ENCODE data around the gene ANKRD17. TPM values are rescaled to one million over a fixed set of nuclear protein-coding genes. Genes with fewer than 3 reads are reported as not detected.

Gene ANKRD17
- polyA plus RNA-seq, 1 donor from 2014 or later = 30.4 TPM

DNA sequence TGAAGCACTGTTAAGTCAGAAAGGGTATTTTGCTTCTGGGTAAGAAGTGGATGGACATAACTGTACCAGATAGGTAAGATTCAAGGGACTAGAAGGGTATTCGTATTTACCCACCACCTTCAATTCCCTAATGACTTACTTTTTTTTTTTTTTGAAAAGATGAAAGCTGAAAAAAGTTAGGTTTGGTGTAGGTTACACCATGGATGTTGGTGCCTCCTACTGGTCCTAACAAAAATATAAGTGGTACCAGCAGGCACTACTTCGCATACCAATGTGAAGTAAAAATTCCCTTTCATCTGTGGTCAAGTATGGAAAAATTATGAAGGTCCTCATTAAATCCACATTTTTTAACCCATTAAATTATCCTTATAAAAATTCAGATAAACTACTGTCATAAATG lies 7.2 kb downstream of the ANKRD17 start:
- H4K20me1 ChIP-seq (ENCODE audit: insufficient read depth) = peaks cover 8% of the 10 kb centered on the region
- H3K9ac ChIP-seq (ENCODE audit: low read length) = no peak overlapping the region
- H2AFZ ChIP-seq (ENCODE audit: low read depth, low read length) = no peak overlapping the region
- no peak overlapping the region for H3K4me2 ChIP-seq (ENCODE audit: low read length)
- H3K27ac ChIP-seq (ENCODE audit: low read length) = no peak overlapping the region
- H3K27me3 ChIP-seq (ENCODE audit: insufficient read depth, low read depth, low read length) = no peaks in the 10 kb centered on the region
- no peaks in the 10 kb centered on the region for H3K9me3 ChIP-seq (ENCODE audit: low read length)
- H3F3A ChIP-seq (ENCODE audit: insufficient read depth, low read length, poor library complexity, severe bottlenecking) = no peaks in the 10 kb centered on the region
- peaks cover 100% of the 10 kb centered on the region for H3K79me2 ChIP-seq (replicated peaks; ENCODE audit: insufficient read depth, low read length)
- H3K4me3 ChIP-seq (ENCODE audit: low read length) = no peak overlapping the region
- H3K9me2 ChIP-seq (ENCODE audit: insufficient read depth, low read length) = no peaks in the 10 kb centered on the region
- TF ChIP-seq EP300 (conservative IDR thresholded peaks at IDR 0.05; ENCODE audit: poor library complexity, severe bottlenecking) = no peak
- H3K36me3 ChIP-seq (ENCODE audit: insufficient read depth, low read length) = peaks cover 8% of the 10 kb centered on the region

- H3K9me3 ChIP-seq (ENCODE audit: low read length) = no peaks in the 10 kb centered on the region
- no peak overlapping the region for H3K27ac ChIP-seq (ENCODE audit: low read length)
- no peaks in the 10 kb centered on the region for H3K27me3 ChIP-seq (ENCODE audit: insufficient read depth, low read depth, low read length)
- TF ChIP-seq EP300 (conservative IDR thresholded peaks at IDR 0.05; ENCODE audit: poor library complexity, severe bottlenecking) (no peak), SMC3 (conservative IDR thresholded peaks at IDR 0.05; ENCODE audit: poor library complexity) (no peak), REST (IDR thresholded peaks at IDR 0.05; ENCODE audit: borderline replicate concordance) (no peak), TAF1 (IDR thresholded peaks at IDR 0.05; ENCODE audit: low read depth) (no peak), MXI1 (conservative IDR thresholded peaks at IDR 0.05; ENCODE audit: poor library complexity, severe bottlenecking) (no peak), EZH2 (IDR thresholded peaks at IDR 0.05; ENCODE audit: borderline replicate concordance, insufficient read depth, low read length, poor library complexity, severe bottlenecking) (no peak)
- H3K9ac ChIP-seq (ENCODE audit: low read length) = no peak overlapping the region
- no peaks in the 10 kb centered on the region for H3F3A ChIP-seq (ENCODE audit: insufficient read depth, low read length, poor library complexity, severe bottlenecking)
- peaks cover 8% of the 10 kb centered on the region for H3K36me3 ChIP-seq (ENCODE audit: insufficient read depth, low read length)
- no peak overlapping the region for H2AFZ ChIP-seq (ENCODE audit: low read depth, low read length)
- H3K4me2 ChIP-seq (ENCODE audit: low read length) = no peak overlapping the region
- H3K79me2 ChIP-seq (replicated peaks; ENCODE audit: insufficient read depth, low read length) = peaks cover 100% of the 10 kb centered on the region
- no peak overlapping the region for H3K4me3 ChIP-seq (ENCODE audit: low read length)
- H4K20me1 ChIP-seq (ENCODE audit: insufficient read depth) = peaks cover 5% of the 10 kb centered on the region
- H3K9me2 ChIP-seq (ENCODE audit: insufficient read depth, low read length) = no peaks in the 10 kb centered on the region
These were observed 8.0 kb downstream of the ANKRD17 start for GRCh38 chr4:73250642-73251041.

GRCh38 chr4:73248821-73249220 lies 9.8 kb downstream of the ANKRD17 start:
- Histone ChIP-seq H4K20me1 (ENCODE audit: insufficient read depth) (no peaks in the 10 kb centered on the region), H2AFZ (ENCODE audit: low read depth, low read length) (no peak overlapping the region), H3K9me3 (ENCODE audit: low read length) (no peaks in the 10 kb centered on the region), H3K4me3 (ENCODE audit: low read length) (no peak overlapping the region), H3F3A (ENCODE audit: insufficient read depth, low read length, poor library complexity, severe bottlenecking) (no peaks in the 10 kb centered on the region), H3K36me3 (ENCODE audit: insufficient read depth, low read length) (peaks cover 8% of the 10 kb centered on the region), H3K9ac (ENCODE audit: low read length) (no peak overlapping the region), H3K27me3 (ENCODE audit: insufficient read depth, low read depth, low read length) (no peaks in the 10 kb centered on the region), H3K79me2 (replicated peaks; ENCODE audit: insufficient read depth, low read length) (peaks cover 94% of the 10 kb centered on the region), H3K4me2 (ENCODE audit: low read length) (no peak overlapping the region), H3K27ac (ENCODE audit: low read length) (no peak overlapping the region), H3K9me2 (ENCODE audit: insufficient read depth, low read length) (no peaks in the 10 kb centered on the region)
- TF ChIP-seq TAF1 (IDR thresholded peaks at IDR 0.05; ENCODE audit: low read depth) (no peak), POLR2AphosphoS5 (IDR thresholded peaks at IDR 0.05) (no peak), SMC3 (conservative IDR thresholded peaks at IDR 0.05; ENCODE audit: poor library complexity) (no peak), EZH2 (IDR thresholded peaks at IDR 0.05; ENCODE audit: borderline replicate concordance, insufficient read depth, low read length, poor library complexity, severe bottlenecking) (no peak), EP300 (conservative IDR thresholded peaks at IDR 0.05; ENCODE audit: poor library complexity, severe bottlenecking) (no peak), RAD21 (conservative IDR thresholded peaks at IDR 0.05) (no peak), CTCF (IDR thresholded peaks at IDR 0.05; ENCODE audit: poor library complexity, severe bottlenecking) (no peak), MXI1 (conservative IDR thresholded peaks at IDR 0.05; ENCODE audit: poor library complexity, severe bottlenecking) (no peak), REST (IDR thresholded peaks at IDR 0.05; ENCODE audit: borderline replicate concordance) (no peak)
